B cell (primary cell): ENCODE results near the gene NCOA1.

Experiments used
- EZH2 ChIP-seq: IDR thresholded peaks from 2 replicates; pipeline ENCODE4 v1.6.1; 2012; ENCODE audit warnings: borderline replicate concordance, low read depth, mild to moderate bottlenecking, moderate library complexity, low read length; ENCODE audit not compliant: insufficient read depth, poor library complexity, severe bottlenecking
- TF ChIP-seq, protein P1 (sequence below): fragments of 200-600 bp; IDR thresholded peaks from one replicate; pipeline ENCODE4 v1.8.0; 2022; ENCODE audit warnings: antibody characterized with exemption, mild to moderate bottlenecking

DNA sequence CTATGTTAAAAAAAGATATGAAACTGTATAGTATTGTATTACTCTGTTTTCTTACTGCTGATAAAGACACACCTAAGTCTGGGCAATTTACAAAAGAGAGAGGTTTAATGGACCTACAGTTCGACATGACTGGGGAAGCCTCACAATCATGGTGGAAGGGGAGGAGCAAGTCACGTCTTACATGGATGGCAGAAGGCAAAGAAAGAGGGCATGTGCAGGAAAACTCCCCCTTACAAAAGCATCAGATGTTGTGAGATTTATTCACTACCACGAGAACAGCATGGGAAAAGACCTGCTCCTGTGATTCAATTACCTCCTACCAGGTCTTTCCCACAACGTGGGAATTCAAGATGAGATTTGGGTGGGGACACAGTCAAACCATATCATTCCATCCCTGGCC, 57.0 kb downstream of the NCOA1 start:
- TF ChIP-seq, protein P1, sequence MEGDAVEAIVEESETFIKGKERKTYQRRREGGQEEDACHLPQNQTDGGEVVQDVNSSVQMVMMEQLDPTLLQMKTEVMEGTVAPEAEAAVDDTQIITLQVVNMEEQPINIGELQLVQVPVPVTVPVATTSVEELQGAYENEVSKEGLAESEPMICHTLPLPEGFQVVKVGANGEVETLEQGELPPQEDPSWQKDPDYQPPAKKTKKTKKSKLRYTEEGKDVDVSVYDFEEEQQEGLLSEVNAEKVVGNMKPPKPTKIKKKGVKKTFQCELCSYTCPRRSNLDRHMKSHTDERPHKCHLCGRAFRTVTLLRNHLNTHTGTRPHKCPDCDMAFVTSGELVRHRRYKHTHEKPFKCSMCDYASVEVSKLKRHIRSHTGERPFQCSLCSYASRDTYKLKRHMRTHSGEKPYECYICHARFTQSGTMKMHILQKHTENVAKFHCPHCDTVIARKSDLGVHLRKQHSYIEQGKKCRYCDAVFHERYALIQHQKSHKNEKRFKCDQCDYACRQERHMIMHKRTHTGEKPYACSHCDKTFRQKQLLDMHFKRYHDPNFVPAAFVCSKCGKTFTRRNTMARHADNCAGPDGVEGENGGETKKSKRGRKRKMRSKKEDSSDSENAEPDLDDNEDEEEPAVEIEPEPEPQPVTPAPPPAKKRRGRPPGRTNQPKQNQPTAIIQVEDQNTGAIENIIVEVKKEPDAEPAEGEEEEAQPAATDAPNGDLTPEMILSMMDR = no peak
- TF ChIP-seq EZH2 = no peak
